H1 (cell line): ENCODE measurements around the gene CYREN. TPM values are rescaled to one million over a fixed set of nuclear protein-coding genes. Genes with fewer than 3 reads are reported as not detected.

Source experiments
- CTCF ChIA-PET: fragments of 300-600 bp; sonication (Branson Sonifier 250); formaldehyde crosslinking; loops from one replicate; lab custom pipeline; 2021; ENCODE audit not compliant: partially characterized antibody; lab: Charles Lee
- POLR2A ChIA-PET: fragments of 300-600 bp; sonication (Branson Sonifier 250); formaldehyde crosslinking; loops from one replicate; lab custom pipeline; 2021; ENCODE audit warnings: inconsistent platforms; ENCODE audit not compliant: partially characterized antibody; lab: Charles Lee
- DNase-seq, 2 experiments: peaks; one replicate each; pipeline versions ENCODE4 v3.0.0 to v3.0.0-alpha.2; 2010 to 2022; ENCODE audit warnings: low spot score in 2 of 2, low read depth in 1 of 2, mixed read lengths in 1 of 2
- FAIRE-seq: peaks from 2 replicates; lab custom pipeline; 2011; peaks lifted over from hg19 to GRCh38; lab: Jason Lieb, UNC
- H2AFZ ChIP-seq: 2 replicates; pipeline ENCODE4 v1.8.1; 2012; ENCODE audit warnings: low read length, inconsistent platforms
- H2AK5ac ChIP-seq: 2 replicates; pipeline ENCODE4 v1.6.1; 2013; ENCODE audit warnings: low read depth, low read length
- H2BK120ac ChIP-seq: replicated peaks from 2 replicates; pipeline ENCODE3; 2013; ENCODE audit warnings: low read depth, low read length, inconsistent platforms
- H2BK12ac ChIP-seq: 2 replicates; pipeline ENCODE4 v1.6.1; 2013; ENCODE audit warnings: low read depth, low read length
- H2BK15ac ChIP-seq: 2 replicates; pipeline ENCODE4 v1.6.1; 2013; ENCODE audit warnings: low read length
- H2BK20ac ChIP-seq: 2 replicates; pipeline ENCODE4 v1.6.1; 2013; ENCODE audit warnings: low read length
- H2BK5ac ChIP-seq: 2 replicates; pipeline ENCODE4 v1.6.1; 2013; ENCODE audit warnings: low read depth, low read length
- H3K14ac ChIP-seq: 2 replicates; pipeline ENCODE4 v1.6.1; 2013; ENCODE audit warnings: inconsistent platforms; ENCODE audit not compliant: insufficient read length
- H3K18ac ChIP-seq: 2 replicates; pipeline ENCODE4 v1.6.1; 2013; ENCODE audit warnings: low read length; ENCODE audit errors: extremely low read depth
- H3K23ac ChIP-seq: 2 replicates; pipeline ENCODE4 v1.6.1; 2013; ENCODE audit warnings: inconsistent platforms; ENCODE audit not compliant: insufficient read length
- H3K23me2 ChIP-seq: 2 replicates; pipeline ENCODE4 v1.6.1; 2013; ENCODE audit warnings: low read depth, low read length
- H3K27ac ChIP-seq: 2 replicates; pipeline ENCODE4 v1.6.1; 2011; ENCODE audit warnings: low read depth, low read length, inconsistent platforms
- H3K27me3 ChIP-seq, 4 experiments: replicated peaks in 1 of 4; 1 replicate in 1 of 4; 2 replicates in 3 of 4; pipeline versions ENCODE4 v1.6.1 to v1.8.1; 2011 to 2013; ENCODE audit warnings: low read length in 3 of 4, mild to moderate bottlenecking in 3 of 4, inconsistent platforms in 2 of 4, mixed read lengths in 2 of 4, moderate library complexity in 1 of 4; ENCODE audit not compliant: control insufficient read depth in 3 of 4, insufficient read depth in 3 of 4; ENCODE audit errors: extremely low read depth in 1 of 4
- H3K36me3 ChIP-seq, 4 experiments: 2 replicates each; pipeline versions ENCODE4 v1.6.1 to v1.8.1; 2011 to 2013; ENCODE audit warnings: mild to moderate bottlenecking in 4 of 4, low read length in 3 of 4, moderate library complexity in 2 of 4, control low read depth in 1 of 4, inconsistent platforms in 1 of 4; ENCODE audit not compliant: insufficient read depth in 4 of 4, control insufficient read depth in 2 of 4
- H3K4ac ChIP-seq: replicated peaks from 2 replicates; pipeline ENCODE3; 2013; ENCODE audit warnings: low read length, low read depth, mixed read lengths, inconsistent platforms; ENCODE audit not compliant: insufficient read length
- H3K4me1 ChIP-seq, 4 experiments: replicated peaks in 1 of 4; 1 replicate in 1 of 4; 2 replicates in 3 of 4; pipeline versions ENCODE4 v1.6.1 to v1.8.1; 2011 to 2013; ENCODE audit warnings: low read length in 3 of 4, inconsistent platforms in 2 of 4, mixed read lengths in 1 of 4; ENCODE audit not compliant: insufficient read depth in 4 of 4, control insufficient read depth in 3 of 4
- H3K4me2 ChIP-seq, 2 experiments: 2 replicates each; pipeline versions ENCODE4 v1.6.1 to v1.8.1; 2011 to 2013; ENCODE audit warnings: low read depth in 2 of 2, low read length in 2 of 2, control low read depth in 1 of 2, inconsistent platforms in 1 of 2, mild to moderate bottlenecking in 1 of 2; ENCODE audit not compliant: insufficient read depth in 1 of 2
- H3K4me3 ChIP-seq, 4 experiments: fragments of 200-600, 300-600 bp in 1 of 4; sonication (generic), shearing (Covaris generic), sonication (Bioruptor Twin) in 1 of 4; 2 replicates each; pipeline versions ENCODE4 v1.5.1 to v1.8.1; 2011 to 2016; ENCODE audit warnings: low read length in 4 of 4, low read depth in 3 of 4, control low read depth in 2 of 4, inconsistent platforms in 2 of 4, mild to moderate bottlenecking in 2 of 4, mixed read lengths in 1 of 4, moderate library complexity in 1 of 4; ENCODE audit not compliant: insufficient read depth in 2 of 4; ENCODE audit errors: extremely low read depth in 1 of 4
- H3K56ac ChIP-seq: replicated peaks from 2 replicates; pipeline ENCODE3; 2013; ENCODE audit warnings: low read depth, mild to moderate bottlenecking, mixed read lengths, low read length, inconsistent platforms; ENCODE audit not compliant: insufficient read length
- H3K79me1 ChIP-seq: 2 replicates; pipeline ENCODE4 v1.6.1; 2013; ENCODE audit warnings: low read depth, low read length, control low read depth
- H3K79me2 ChIP-seq, 2 experiments: 2 replicates each; pipeline versions ENCODE4 v1.6.1 to v1.8.1; 2012 to 2013; ENCODE audit warnings: low read length in 2 of 2, mild to moderate bottlenecking in 2 of 2, inconsistent platforms in 1 of 2; ENCODE audit not compliant: insufficient read depth in 2 of 2, control insufficient read depth in 1 of 2
- H3K9ac ChIP-seq, 4 experiments: replicated peaks in 1 of 4; 1 replicate in 1 of 4; 2 replicates in 3 of 4; pipeline versions ENCODE4 v1.6.1 to v1.8.1; 2011 to 2013; ENCODE audit warnings: low read depth in 3 of 4, low read length in 3 of 4, control low read depth in 2 of 4, mild to moderate bottlenecking in 2 of 4, moderate library complexity in 2 of 4, inconsistent platforms in 1 of 4; ENCODE audit errors: extremely low read depth in 1 of 4
- H3K9me3 ChIP-seq, 2 experiments: 2 replicates each; pipeline versions ENCODE4 v1.6.1 to v1.8.1; 2012 to 2013; ENCODE audit warnings: mild to moderate bottlenecking in 2 of 2, moderate library complexity in 2 of 2, control low read depth in 1 of 2, inconsistent platforms in 1 of 2, low read depth in 1 of 2, low read length in 1 of 2, mixed read lengths in 1 of 2; ENCODE audit not compliant: insufficient read depth in 2 of 2
- H4K20me1 ChIP-seq, 2 experiments: replicated peaks in 1 of 2; 2 replicates each; pipeline versions ENCODE3 to v1.8.1; 2011 to 2013; ENCODE audit warnings: inconsistent platforms in 2 of 2, low read length in 2 of 2, mild to moderate bottlenecking in 1 of 2; ENCODE audit not compliant: insufficient read depth in 2 of 2, control insufficient read depth in 1 of 2
- H4K5ac ChIP-seq: 2 replicates; pipeline ENCODE4 v1.6.1; 2013; ENCODE audit warnings: low read length, low read depth, mixed read lengths, inconsistent platforms; ENCODE audit not compliant: insufficient read length
- H4K8ac ChIP-seq: 2 replicates; pipeline ENCODE4 v1.8.0; 2013; ENCODE audit warnings: mild to moderate bottlenecking, moderate library complexity, low read length, inconsistent platforms; ENCODE audit not compliant: insufficient read depth; ENCODE audit errors: extremely low read depth
- H4K91ac ChIP-seq: replicated peaks from 2 replicates; pipeline ENCODE3; 2013; ENCODE audit warnings: low read length, mixed read lengths, inconsistent platforms; ENCODE audit not compliant: insufficient read length
- CBX5 ChIP-seq: fragments of 300-800, 300-1000 bp; sonication (generic); IDR thresholded peaks from 2 replicates; pipeline ENCODE4 v1.7.1; 2016; ENCODE audit warnings: antibody characterized with exemption, low read length, low read depth
- JUND ChIP-seq: IDR thresholded peaks from 2 replicates; pipeline ENCODE4 v1.6.1; 2011; ENCODE audit warnings: mild to moderate bottlenecking, improper control_type of control experiment, low read length
- POU5F1 ChIP-seq: IDR thresholded peaks from 2 replicates; pipeline ENCODE4 v1.6.1; 2011; ENCODE audit warnings: low read depth, mild to moderate bottlenecking, low read length, moderate library complexity
- RNF2 ChIP-seq: fragments of 200-900, 300-1000 bp; sonication (generic); IDR thresholded peaks from 2 replicates; pipeline ENCODE4 v1.7.1; 2016; ENCODE audit warnings: borderline replicate concordance, low read depth, mild to moderate bottlenecking, antibody characterized with exemption, low read length; ENCODE audit not compliant: poor library complexity, severe bottlenecking; ENCODE audit errors: missing control alignments
- SIX5 ChIP-seq: IDR thresholded peaks from 2 replicates; pipeline ENCODE4 v1.6.1; 2011; ENCODE audit warnings: mild to moderate bottlenecking, low read depth, low read length
- SP4 ChIP-seq: IDR thresholded peaks from 2 replicates; pipeline ENCODE4 v1.6.1; 2012; ENCODE audit warnings: low read length, inconsistent platforms
- SRF ChIP-seq: IDR thresholded peaks from 2 replicates; pipeline ENCODE4 v1.6.1; 2011; ENCODE audit warnings: mild to moderate bottlenecking, low read depth, low read length, moderate library complexity
- WGBS, 2 experiments: shearing (Covaris generic) in 1 of 2; methylation state at CpG; one replicate each; pipeline versions ENCODE4 v1.1.6 to v1.1.7; 2013 to 2015; ENCODE audit warnings: low lambda C conversion rate in 2 of 2, mixed read lengths in 2 of 2, inconsistent platforms in 1 of 2, low coverage in 1 of 2, missing lambda C conversion rate in 1 of 2; ENCODE audit not compliant: insufficient replicate concordance in 2 of 2, insufficient coverage in 1 of 2, insufficient read length in 1 of 2; ENCODE audit errors: extremely low coverage in 1 of 2, missing lambda C conversion rate in 1 of 2; 5-methylcytosine and 5-hydroxymethylcytosine counted together
- polyA plus RNA-seq, 7 experiments: library from polyadenylated mRNA; depleted of rRNA in 3 of 7; stranded (reverse) in 5 of 7; unstranded in 2 of 7; fragments of >200 nt in 5 of 7; fragments of 200-250 nt in 2 of 7; gene quantifications; 1 replicate in 5 of 7; 2 replicates in 1 of 7; 4 replicates in 1 of 7; pipeline versions ENCODE4 v1.2.1 to v1.2.3, GENCODE V29; 2011 to 2013; ENCODE audit warnings: missing spikeins in 2 of 7, mixed read lengths in 2 of 7
- total RNA-seq: library from RNA; stranded (reverse); fragmentation: NEBNext Ultra II Directional; extraction: Animal tissue kit (Norgen Biotek cat#: 25700); gene quantifications from 2 replicates; pipeline ENCODE4 v1.2.1, GENCODE V29; 2021

Gene CYREN
- total and polyA plus RNA-seq, 2 of the 8 experiments (the other 6 are each of a cell fraction or from before 2014, with no cell fraction given): 25.1 to 46.2 TPM

GRCh38 chr7:135181261-135181928 is 10.9 kb upstream of the CYREN start:
- Histone ChIP-seq H3K79me2 (no peaks in the 10 kb centered on the region), H2BK20ac (no peak overlapping the region), H3K23ac (no peak overlapping the region), H3K36me3 (peaks cover 0 to 13% (median 1%) of the 10 kb centered on the region in 4 experiments; a peak in 4 of 8 replicates), H3K4me2 (no peak overlapping the region), H2AFZ (no peak overlapping the region), H4K5ac (no peak overlapping the region), H2AK5ac (no peak overlapping the region), H3K9me3 (peaks cover 22 to 35% of the 10 kb centered on the region in 2 experiments), H3K4me1 (peaks cover 0 to 3% (median 2%) of the 10 kb centered on the region in 4 experiments; a peak in 3 of 7 replicates), H3K23me2 (no peaks in the 10 kb centered on the region), H3K14ac (no peak overlapping the region), H4K8ac (no peak overlapping the region), H2BK15ac (no peak overlapping the region), H3K79me1 (no peaks in the 10 kb centered on the region), H3K27me3 (no peaks in the 10 kb centered on the region), H2BK120ac (no peak overlapping the region), H3K27ac (no peak overlapping the region), H3K4ac (no peak overlapping the region), H2BK12ac (no peak overlapping the region), H2BK5ac (no peak overlapping the region), H3K18ac (no peak overlapping the region), H3K56ac (no peak overlapping the region), H3K4me3 (no peak overlapping the region), H4K91ac (no peak overlapping the region), H4K20me1 (no peaks in the 10 kb centered on the region), H3K9ac (no peak overlapping the region)
- WGBS, 2 experiments: 89% methylated on average over 3 of the region's 3 CpGs; no CpG with 5 or more reads in 1 of the 2 experiments
- FAIRE-seq (no peak), DNase-seq (no peak)
- TF ChIP-seq CBX5: no peak
- no peak for TF ChIP-seq JUND
- no peak for TF ChIP-seq POU5F1
- TF ChIP-seq SIX5: no peak
- no peak for TF ChIP-seq SRF
- TF ChIP-seq SP4: no peak
- no peak for TF ChIP-seq RNF2
- POLR2A ChIA-PET: interaction anchor here (0.5 to 4.3 kb wide), 3 partner anchors 10 to 47 kb away, joined by 3 to 20 read pairs (median 7); partner anchors contain the start of gene CYREN
- CTCF ChIA-PET: interaction anchor here (0.5 to 2.1 kb wide), 3 partner anchors 11 to 180 kb away, joined by 3 to 5 read pairs (median 3); partner anchors contain the start of gene CYREN
